ENCODE measurements around the gene DYNLT4.

Gene DYNLT4

DNA sequence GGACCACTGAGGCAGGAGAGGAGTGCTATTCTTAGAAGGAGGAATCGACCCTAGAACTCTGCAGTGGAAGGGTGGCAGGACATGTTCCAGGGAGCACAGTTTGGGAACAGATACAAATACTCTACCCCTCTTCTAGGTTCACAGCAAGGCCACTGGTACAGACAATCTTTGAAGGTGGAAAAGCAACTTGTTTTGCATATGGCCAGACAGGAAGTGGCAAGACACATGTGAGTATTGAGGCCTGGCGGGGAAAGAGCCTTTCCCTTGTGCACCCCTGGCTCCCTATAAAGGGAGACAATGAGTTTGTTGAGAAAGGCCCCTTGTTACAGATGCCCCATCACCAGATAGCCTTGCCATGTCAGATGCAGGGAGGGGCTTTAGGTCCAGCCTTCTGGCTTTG lies 49.7 kb downstream of the DYNLT4 start:
- no peak for DNase-seq (ENCODE audit: low read depth, low spot score)

Measured in iPS DF 19.7 (cell line).